ENCODE results near the gene SETD4. TPM values are rescaled to one million over a fixed set of nuclear protein-coding genes. Genes with fewer than 3 reads are reported as not detected.

The SETD4 gene
- total RNA-seq, 2 experiments from 2014 or later = 11.0 to 17.6 TPM

GRCh38 chr21:36097427-36098181, 37.3 kb upstream of the SETD4 start:
- Mint-ChIP-seq H3K9me3 (ENCODE audit: low read depth) (peaks cover 9% of the 10 kb centered on the region), H3K4me3 (no peak overlapping the region), H3K27me3 (peaks cover 9% of the 10 kb centered on the region), H3K4me1 (peaks cover 4% of the 10 kb centered on the region), H3K36me3 (ENCODE audit: low read depth) (peaks cover 5% of the 10 kb centered on the region), H3K27ac (no peak overlapping the region)
- ChIA-PET POLR2A (no interaction called here), CTCF (interaction anchor here (0.5 to 1.2 kb wide), 2 partner anchors 10 to 26 kb away, joined by 3 to 4 read pairs; no protein-coding TSS in a partner anchor)
- ATAC-seq (peak; percentile 76), DNase-seq (no peak)
- intact Hi-C loops (cut with DNase I, micrococcal nuclease) = no loop called here

GRCh38 chr21:36096398-36097290, 36.3 kb upstream of the SETD4 start:
- Mint-ChIP-seq H3K27me3 (peaks cover 9% of the 10 kb centered on the region), H3K9me3 (ENCODE audit: low read depth) (peaks cover 9% of the 10 kb centered on the region), H3K4me1 (peaks cover 4% of the 10 kb centered on the region), H3K36me3 (ENCODE audit: low read depth) (peaks cover 5% of the 10 kb centered on the region), H3K27ac (no peak overlapping the region), H3K4me3 (no peak overlapping the region)
- ATAC-seq (no peak), DNase-seq (no peak)
- intact Hi-C loops (cut with DNase I, micrococcal nuclease) = no loop called here
- CTCF ChIA-PET = interaction anchor here (0.6 to 1.2 kb wide), 2 partner anchors 9 to 13 kb away, joined by 3 to 4 read pairs; no protein-coding TSS in a partner anchor
- POLR2A ChIA-PET = no interaction called here

DNA sequence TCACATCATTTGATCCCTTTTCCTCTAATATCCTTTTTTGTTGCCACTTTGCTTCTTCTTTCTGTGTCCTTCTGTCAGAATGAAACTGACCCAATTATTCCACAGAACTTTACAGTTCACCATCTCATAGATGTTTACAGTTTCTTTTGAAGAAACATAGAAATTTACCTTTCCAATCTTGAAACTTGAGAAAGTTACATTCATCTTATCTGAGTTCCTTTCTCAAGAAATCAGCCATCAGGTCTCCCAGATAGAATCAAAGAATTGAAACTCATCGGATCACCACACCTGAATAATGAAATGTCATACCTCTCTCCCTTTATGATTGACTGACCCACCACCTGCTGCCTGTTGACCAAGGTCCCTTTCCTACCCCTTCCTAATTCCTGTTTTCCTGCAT, 33.2 kb upstream of the SETD4 start:
- H3K4me3 Mint-ChIP-seq = no peak overlapping the region
- no peak for DNase-seq
- H3K4me1 Mint-ChIP-seq = peaks cover 2% of the 10 kb centered on the region
- peaks cover 9% of the 10 kb centered on the region for H3K9me3 Mint-ChIP-seq (ENCODE audit: low read depth)
- ATAC-seq = no peak
- ChIA-PET CTCF (no interaction called here), POLR2A (no interaction called here)
- intact Hi-C loops (cut with DNase I, micrococcal nuclease) = no loop called here
- H3K36me3 Mint-ChIP-seq (ENCODE audit: low read depth) = peaks cover 5% of the 10 kb centered on the region
- no peak overlapping the region for H3K27ac Mint-ChIP-seq
- H3K27me3 Mint-ChIP-seq = peaks cover 7% of the 10 kb centered on the region

GRCh38 chr21:36092681-36093080, 32.4 kb upstream of the SETD4 start:
- no peaks in the 10 kb centered on the region for H3K4me1 Mint-ChIP-seq
- no peak overlapping the region for H3K27ac Mint-ChIP-seq
- H3K36me3 Mint-ChIP-seq (ENCODE audit: low read depth) = peaks cover 5% of the 10 kb centered on the region
- no peak overlapping the region for H3K4me3 Mint-ChIP-seq
- ChIA-PET CTCF (interaction anchor here (0.6 kb wide), 1 partner anchor 111 kb away, joined by 3 read pairs; no protein-coding TSS in a partner anchor), POLR2A (no interaction called here)
- peaks cover 7% of the 10 kb centered on the region for H3K27me3 Mint-ChIP-seq
- DNase-seq (no peak), ATAC-seq (no peak)
- peaks cover 9% of the 10 kb centered on the region for H3K9me3 Mint-ChIP-seq (ENCODE audit: low read depth)
- intact Hi-C loops (cut with DNase I, micrococcal nuclease) = no loop called here

GRCh38 chr21:36089946-36090345, 29.6 kb upstream of the SETD4 start:
- peaks cover 5% of the 10 kb centered on the region for H3K36me3 Mint-ChIP-seq (ENCODE audit: low read depth)
- ATAC-seq (no peak), DNase-seq (no peak)
- no peak overlapping the region for H3K27ac Mint-ChIP-seq
- POLR2A ChIA-PET = no interaction called here
- peaks cover 5% of the 10 kb centered on the region for H3K27me3 Mint-ChIP-seq
- H3K4me3 Mint-ChIP-seq = no peak overlapping the region
- peaks cover 2% of the 10 kb centered on the region for H3K4me1 Mint-ChIP-seq
- CTCF ChIA-PET = interaction anchor here (0.6 to 0.7 kb wide), 2 partner anchors 35 to 94 kb away, joined by 3 read pairs; no protein-coding TSS in a partner anchor
- intact Hi-C loops (cut with DNase I, micrococcal nuclease) = no loop called here
- peaks cover 9% of the 10 kb centered on the region for H3K9me3 Mint-ChIP-seq (ENCODE audit: low read depth)

DNA sequence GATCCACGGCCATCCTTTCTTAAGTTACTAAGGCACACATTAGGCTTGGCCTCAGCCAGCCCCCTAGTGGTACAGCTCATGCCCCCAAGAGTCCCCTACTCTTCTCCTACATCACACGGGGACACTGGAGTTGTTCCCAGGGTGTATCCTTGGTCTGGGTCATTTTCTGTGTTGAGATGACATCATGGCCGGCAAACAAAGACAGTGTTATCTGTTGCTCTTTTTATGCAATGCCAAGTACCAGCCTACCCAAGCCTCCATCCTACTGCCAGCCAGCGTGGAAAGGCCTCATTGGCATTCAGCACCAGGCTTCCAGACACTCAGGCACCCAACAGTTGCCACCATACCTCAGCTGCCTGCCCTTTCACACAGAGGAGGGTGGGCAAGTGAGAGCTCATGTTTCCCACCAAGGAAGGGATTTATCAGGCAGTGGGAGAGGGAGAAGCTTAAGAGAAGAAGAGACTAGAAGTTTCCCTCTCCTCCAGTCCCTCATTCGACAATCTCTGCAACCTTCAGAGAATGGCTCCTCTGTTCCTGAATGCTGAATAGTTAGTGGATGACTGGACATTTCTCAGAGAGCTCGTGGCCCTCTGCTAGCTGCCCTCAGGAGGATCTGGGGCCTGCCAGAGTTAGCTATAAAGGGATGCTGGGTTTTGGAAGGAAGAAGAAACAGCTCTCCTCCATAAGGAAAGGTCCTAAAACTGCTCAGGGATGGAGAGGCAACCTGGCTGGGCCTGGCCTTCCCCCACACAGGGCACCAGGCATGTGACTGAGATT, 27.2 kb upstream of the SETD4 start:
- peaks cover 2% of the 10 kb centered on the region for H3K4me1 Mint-ChIP-seq
- no peaks in the 10 kb centered on the region for H3K36me3 Mint-ChIP-seq (ENCODE audit: low read depth)
- H3K9me3 Mint-ChIP-seq (ENCODE audit: low read depth) = no peaks in the 10 kb centered on the region
- ChIA-PET POLR2A (no interaction called here), CTCF (interaction anchor here (1.3 to 2.7 kb wide), 3 partner anchors 9 to 25 kb away, joined by 3 to 11 read pairs (median 4); no protein-coding TSS in a partner anchor)
- no peak for DNase-seq
- intact Hi-C loops (cut with DNase I, micrococcal nuclease) = no loop called here
- ATAC-seq = no peak
- H3K4me3 Mint-ChIP-seq = no peak overlapping the region
- H3K27me3 Mint-ChIP-seq = no peaks in the 10 kb centered on the region
- no peak overlapping the region for H3K27ac Mint-ChIP-seq

DNA sequence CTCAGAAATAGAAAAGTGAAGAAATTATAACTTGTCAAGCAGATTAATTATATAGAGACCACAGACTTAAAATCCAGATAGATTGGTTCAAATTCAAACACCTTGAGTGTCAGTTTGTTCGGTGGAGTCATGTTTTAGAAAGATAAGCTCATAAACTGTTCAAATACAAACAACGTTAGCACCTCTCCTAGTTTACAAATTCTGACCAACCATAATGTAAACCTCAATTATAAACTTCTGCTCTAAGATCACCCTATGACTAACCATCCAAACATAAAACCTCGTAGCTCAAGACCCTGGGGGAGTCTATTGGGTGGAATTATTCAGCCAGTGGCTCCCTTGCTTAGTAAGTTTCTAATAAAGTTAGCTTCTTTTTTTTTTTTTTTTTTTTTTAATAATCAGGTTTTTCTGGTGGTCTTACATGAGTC, 21.9 kb upstream of the SETD4 start:
- intact Hi-C loops (cut with DNase I, micrococcal nuclease) = no loop called here
- DNase-seq (no peak), ATAC-seq (no peak)
- no peaks in the 10 kb centered on the region for H3K9me3 Mint-ChIP-seq (ENCODE audit: low read depth)
- H3K27ac Mint-ChIP-seq = no peak overlapping the region
- ChIA-PET CTCF (interaction anchor here (0.6 to 0.7 kb wide), 4 partner anchors 21 to 326 kb away, joined by 3 to 4 read pairs (median 3); no protein-coding TSS in a partner anchor), POLR2A (no interaction called here)
- no peaks in the 10 kb centered on the region for H3K27me3 Mint-ChIP-seq
- H3K36me3 Mint-ChIP-seq (ENCODE audit: low read depth) = no peaks in the 10 kb centered on the region
- peaks cover 20% of the 10 kb centered on the region for H3K4me1 Mint-ChIP-seq
- no peak overlapping the region for H3K4me3 Mint-ChIP-seq

- peak overlapping the region; percentile 96 for H3K27ac Mint-ChIP-seq
- H3K4me3 Mint-ChIP-seq = no peak overlapping the region
- H3K9me3 Mint-ChIP-seq (ENCODE audit: low read depth) = no peaks in the 10 kb centered on the region
- peaks cover 32% of the 10 kb centered on the region for H3K4me1 Mint-ChIP-seq
- CTCF ChIA-PET = interaction anchor here (0.7 to 1.3 kb wide), 5 partner anchors 11 to 39 kb away, joined by 3 to 4 read pairs (median 3); partner anchors contain the start of gene CBR1
- no peaks in the 10 kb centered on the region for H3K27me3 Mint-ChIP-seq
- intact Hi-C loops (cut with DNase I, micrococcal nuclease) = no loop called here
- POLR2A ChIA-PET = interaction anchor here (0.6 kb wide), 1 partner anchor 49 kb away, joined by 9 read pairs; no protein-coding TSS in a partner anchor
- DNase-seq = no peak
- H3K36me3 Mint-ChIP-seq (ENCODE audit: low read depth) = no peaks in the 10 kb centered on the region
- no peak for ATAC-seq
Observed at GRCh38 chr21:36080386-36080785, 20.1 kb upstream of the SETD4 start.

GRCh38 chr21:36079671-36080070, 19.3 kb upstream of the SETD4 start:
- ChIA-PET POLR2A (interaction anchor here (1.5 kb wide), 1 partner anchor 20 kb away, joined by 5 read pairs; the partner anchor contains the start of gene SETD4), CTCF (interaction anchor here (1.3 to 2.2 kb wide), 2 partner anchors 33 to 40 kb away, joined by 3 to 10 read pairs; no protein-coding TSS in a partner anchor)
- intact Hi-C loops (cut with DNase I, micrococcal nuclease) = loop anchor here (1.0 to 2.0 kb wide), 2 partner anchors 19 to 25 kb away; partner anchors contain the start of gene SETD4 (in 2 of the 2)
- Mint-ChIP-seq H3K9me3 (ENCODE audit: low read depth) (no peaks in the 10 kb centered on the region), H3K27me3 (no peaks in the 10 kb centered on the region), H3K4me1 (peaks cover 34% of the 10 kb centered on the region), H3K36me3 (ENCODE audit: low read depth) (no peaks in the 10 kb centered on the region), H3K4me3 (peak overlapping the region; percentile 64), H3K27ac (peak overlapping the region; percentile 96)
- DNase-seq (no peak), ATAC-seq (no peak)

GRCh38 chr21:36079010-36079649, 18.8 kb upstream of the SETD4 start:
- POLR2A ChIA-PET = interaction anchor here (0.5 to 1.5 kb wide), 2 partner anchors 19 to 21 kb away, joined by 4 to 5 read pairs; partner anchors contain the start of gene SETD4
- H3K27ac Mint-ChIP-seq = peak overlapping the region; percentile 96
- peaks cover 34% of the 10 kb centered on the region for H3K4me1 Mint-ChIP-seq
- no peaks in the 10 kb centered on the region for H3K27me3 Mint-ChIP-seq
- ATAC-seq (peak; percentile 92), DNase-seq (peak; percentile 70)
- no peaks in the 10 kb centered on the region for H3K36me3 Mint-ChIP-seq (ENCODE audit: low read depth)
- intact Hi-C loops (cut with DNase I, micrococcal nuclease) = loop anchor here (1.0 to 2.0 kb wide), 2 partner anchors 19 to 26 kb away; partner anchors contain the start of gene SETD4 (in 2 of the 2)
- peak overlapping the region; percentile 64 for H3K4me3 Mint-ChIP-seq
- CTCF ChIA-PET = interaction anchor here (1.1 to 2.2 kb wide), 4 partner anchors 8 to 34 kb away, joined by 3 to 10 read pairs (median 5); partner anchors contain the start of gene CBR1
- H3K9me3 Mint-ChIP-seq (ENCODE audit: low read depth) = no peaks in the 10 kb centered on the region

All from activated CD4-positive, alpha-beta T cell treated with anti-CD3 and anti-CD28 coated beads for 36 hours (primary cell).